Erythroblast (primary cell): ENCODE results near the gene IPCEF1.
"Not testable (repeated sequence)": the region's sequence is repeated elsewhere in the genome, so short reads cannot be mapped to it uniquely, and the experiment has no call there.

Experiments
- DNase-seq, 2 experiments: peaks; one replicate each; lab custom pipeline; 2025; lab: John Stamatoyannopoulos, UW
- GATA1 ChIP-seq: IDR thresholded peaks from 2 replicates; pipeline ENCODE4 v1.6.1; 2011; ENCODE audit warnings: low read depth, mild to moderate bottlenecking, control low read depth, low read length, moderate library complexity
- POLR2A ChIP-seq: IDR thresholded peaks from 2 replicates; pipeline ENCODE4 v1.6.1; 2011; ENCODE audit warnings: mild to moderate bottlenecking, low read length

The IPCEF1 gene

GRCh38 chr6:154337406-154338005 is 19.1 kb downstream of the IPCEF1 start:
- TF ChIP-seq GATA1: no peak
- no peak for TF ChIP-seq POLR2A
- DNase-seq: no peak

GRCh38 chr6:154334147-154334546 is 22.5 kb downstream of the IPCEF1 start:
- not testable (repeated sequence) for DNase-seq

- TF ChIP-seq GATA1 (no peak), POLR2A (no peak)
Observed at GRCh38 chr6:154331750-154332149, 24.9 kb downstream of the IPCEF1 start.

GRCh38 chr6:154329350-154330170 is 27.0 kb downstream of the IPCEF1 start:
- no peak for TF ChIP-seq GATA1
- no peak for TF ChIP-seq POLR2A
- DNase-seq: no peak

More at GRCh38 chr6:154331750-154332149, 24.9 kb downstream of the IPCEF1 start:
- no peak for DNase-seq

GRCh38 chr6:154327313-154327712 is 29.3 kb downstream of the IPCEF1 start:
- not testable (repeated sequence) for DNase-seq

- no peak for TF ChIP-seq GATA1
- TF ChIP-seq POLR2A: no peak
- DNase-seq: no peak
Observed at GRCh38 chr6:154325142-154325541, 31.5 kb downstream of the IPCEF1 start.

- TF ChIP-seq GATA1 (no peak), POLR2A (no peak)
- no peak for DNase-seq
Observed at GRCh38 chr6:154320181-154320580, 36.4 kb downstream of the IPCEF1 start.

GRCh38 chr6:154319231-154319858 is 37.3 kb downstream of the IPCEF1 start:
- TF ChIP-seq GATA1: no peak
- TF ChIP-seq POLR2A: no peak
- no peak for DNase-seq

GRCh38 chr6:154318721-154319120 is 37.9 kb downstream of the IPCEF1 start:
- DNase-seq: no peak
- TF ChIP-seq GATA1 (no peak), POLR2A (no peak)

- no peak for DNase-seq
Observed at GRCh38 chr6:154316131-154316530, 40.5 kb downstream of the IPCEF1 start.

GRCh38 chr6:154314084-154314483 is 42.5 kb downstream of the IPCEF1 start:
- no peak for DNase-seq
- TF ChIP-seq GATA1 (no peak), POLR2A (no peak)

More at GRCh38 chr6:154316131-154316530, 40.5 kb downstream of the IPCEF1 start:
- no peak for TF ChIP-seq POLR2A
- no peak for TF ChIP-seq GATA1

- TF ChIP-seq POLR2A (no peak), GATA1 (no peak)
- no peak for DNase-seq
Observed at GRCh38 chr6:154308986-154309385, 47.6 kb downstream of the IPCEF1 start.

GRCh38 chr6:154307696-154308425 is 48.7 kb downstream of the IPCEF1 start:
- DNase-seq: no peak
- no peak for TF ChIP-seq GATA1
- TF ChIP-seq POLR2A: no peak

- not testable (repeated sequence) for DNase-seq
Observed at GRCh38 chr6:154307147-154307546, 49.5 kb downstream of the IPCEF1 start.
